Measurements from ENCODE around the gene ANKRD55.

ANKRD55 gene

DNA sequence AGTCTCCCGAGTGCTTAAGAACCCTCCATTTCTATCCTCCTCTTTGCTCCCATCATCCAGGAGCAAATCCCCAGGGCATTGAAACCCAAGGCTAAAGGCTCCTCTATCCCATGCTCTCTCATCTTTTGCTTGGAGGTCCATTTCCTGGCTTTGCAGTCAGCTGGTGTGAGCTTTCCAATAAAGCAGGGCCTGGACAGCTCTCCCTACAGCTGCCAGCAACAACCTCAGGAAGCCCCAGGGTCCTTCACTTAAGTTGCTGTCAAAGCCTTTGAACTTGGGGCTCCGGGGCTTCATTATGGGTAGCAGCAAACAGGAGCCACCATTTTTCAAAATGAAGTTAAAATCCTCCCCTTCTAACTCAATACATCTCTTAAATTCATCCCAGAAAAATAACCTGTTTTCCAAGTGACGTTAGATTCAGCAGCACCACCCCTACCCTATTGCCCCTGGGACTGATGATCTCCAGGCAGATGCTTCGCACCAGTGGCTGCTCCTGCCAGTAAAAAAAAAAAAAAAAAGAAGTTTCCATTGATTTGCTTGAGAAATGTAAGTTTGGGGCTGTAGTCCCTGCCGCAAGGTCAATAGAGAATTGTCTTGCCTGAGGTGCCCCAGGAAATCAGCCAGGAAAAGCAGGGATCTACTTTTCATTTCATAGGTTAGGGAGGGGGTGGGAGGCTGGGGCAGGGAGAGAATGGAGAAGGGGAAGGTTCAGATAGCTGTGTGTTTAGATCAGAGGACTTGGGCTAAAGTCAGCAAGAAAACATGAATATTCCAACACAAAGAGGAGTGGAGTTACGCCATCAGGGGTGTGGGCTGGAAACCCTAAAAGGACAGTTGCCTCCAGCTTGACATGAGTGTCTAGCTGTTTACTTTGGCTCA is 154.6 kb downstream of the ANKRD55 start:
- no peak for DNase-seq (ENCODE audit: low read depth in 2 of 2)

- no peak for DNase-seq (ENCODE audit: low read depth in 2 of 2)
These were observed 155.3 kb downstream of the ANKRD55 start for GRCh38 chr5:56077796-56078233.

GRCh38 chr5:56076486-56076885 is 156.6 kb downstream of the ANKRD55 start:
- DNase-seq (ENCODE audit: low read depth in 2 of 2): no peak

DNA sequence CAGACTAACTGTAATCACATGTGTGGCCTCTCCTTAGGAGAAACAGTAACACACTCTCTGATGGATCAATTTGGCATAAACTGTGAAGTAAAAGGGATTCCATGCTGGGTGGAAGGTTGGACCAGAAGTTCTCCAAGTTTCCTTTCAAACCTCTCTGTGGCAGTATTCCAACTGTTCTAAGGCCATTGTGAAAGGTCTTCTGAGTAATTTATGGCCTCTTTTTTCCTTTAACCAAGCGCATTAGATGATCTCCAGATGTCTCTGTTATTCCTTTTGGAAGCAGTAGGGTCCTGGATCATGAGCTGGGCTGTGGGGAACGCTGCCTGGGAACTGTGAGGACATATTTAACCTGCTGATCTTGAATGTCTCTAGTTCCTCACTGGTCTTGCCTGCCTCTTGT is 157.8 kb downstream of the ANKRD55 start:
- DNase-seq (ENCODE audit: low read depth in 2 of 2): peak; percentile 84 to 86

DNA sequence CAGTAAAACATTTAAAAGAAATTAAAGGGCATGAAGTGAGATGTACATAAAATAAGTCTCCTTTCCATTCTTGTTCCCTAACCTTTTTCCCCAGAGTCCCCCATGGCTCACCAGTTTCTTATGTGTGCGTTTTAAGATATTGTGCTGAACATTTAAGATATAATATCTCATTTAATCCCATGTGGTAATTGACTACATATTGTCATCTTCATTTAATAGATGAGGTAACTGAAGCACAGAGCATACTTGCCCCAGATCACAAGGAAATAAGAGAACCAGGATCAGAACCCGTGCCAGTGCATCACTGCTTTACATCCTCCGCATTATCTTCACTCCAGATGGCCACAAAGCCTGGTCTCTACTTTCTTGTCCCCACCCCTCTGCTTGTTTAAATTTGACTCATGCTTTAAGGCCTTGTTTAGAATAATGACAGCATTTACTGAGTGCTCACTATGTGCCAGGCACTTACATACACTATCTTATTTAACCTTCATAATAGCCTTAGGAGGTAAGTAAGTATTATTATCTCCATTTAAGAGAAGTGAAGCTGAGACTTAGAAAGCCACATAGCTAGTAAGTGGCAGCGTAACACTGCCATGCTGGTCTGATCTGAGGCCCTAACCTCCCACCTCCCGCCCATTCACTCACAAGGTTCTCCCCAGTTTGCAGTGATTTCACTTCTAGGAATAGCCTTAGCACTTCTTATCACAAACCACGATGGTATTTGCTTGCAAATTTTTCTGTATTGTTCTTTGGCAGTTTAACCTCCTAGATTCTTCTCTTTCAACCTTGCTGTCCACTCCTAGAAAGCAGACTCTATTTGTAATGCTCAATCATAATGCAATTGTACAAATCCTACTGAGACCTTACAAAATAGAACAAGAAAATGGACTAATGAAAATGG is 160.0 kb downstream of the ANKRD55 start:
- no peak for DNase-seq (ENCODE audit: low read depth in 2 of 2)

GRCh38 chr5:56071470-56071869 is 161.7 kb downstream of the ANKRD55 start:
- DNase-seq (ENCODE audit: low read depth in 2 of 2): no peak

DNA sequence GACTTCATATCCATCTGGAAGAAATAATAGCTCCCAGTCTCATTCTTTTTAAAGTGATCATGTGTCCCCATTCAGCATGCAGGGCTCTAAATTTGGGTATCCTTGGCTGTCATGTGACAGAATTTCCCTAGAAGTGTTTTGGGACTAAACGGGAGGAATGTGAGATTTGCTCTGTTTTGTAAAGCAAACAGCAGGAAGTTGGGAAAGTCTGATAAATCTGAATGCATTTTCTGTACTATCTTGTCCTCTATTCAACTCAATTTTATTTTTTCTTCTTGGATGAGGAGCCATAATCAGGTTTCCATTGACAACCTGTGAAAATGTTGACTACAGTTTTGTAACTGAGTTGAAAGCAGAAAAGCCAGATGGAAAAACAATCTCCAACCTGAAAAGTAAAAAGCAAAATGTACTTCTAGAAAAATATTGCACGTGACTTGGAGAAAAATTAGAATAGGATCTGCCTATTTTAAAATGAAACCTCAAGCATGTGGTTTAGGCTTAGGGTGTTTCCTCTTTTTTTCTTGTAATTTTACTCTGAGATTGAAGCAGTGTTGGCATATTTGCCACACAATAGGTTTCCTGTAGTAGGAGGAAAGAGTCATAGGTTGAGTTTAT is 162.2 kb downstream of the ANKRD55 start:
- no peak for DNase-seq (ENCODE audit: low read depth in 2 of 2)

GRCh38 chr5:56069652-56070226 is 163.4 kb downstream of the ANKRD55 start:
- no peak for DNase-seq (ENCODE audit: low read depth in 2 of 2)

DNA sequence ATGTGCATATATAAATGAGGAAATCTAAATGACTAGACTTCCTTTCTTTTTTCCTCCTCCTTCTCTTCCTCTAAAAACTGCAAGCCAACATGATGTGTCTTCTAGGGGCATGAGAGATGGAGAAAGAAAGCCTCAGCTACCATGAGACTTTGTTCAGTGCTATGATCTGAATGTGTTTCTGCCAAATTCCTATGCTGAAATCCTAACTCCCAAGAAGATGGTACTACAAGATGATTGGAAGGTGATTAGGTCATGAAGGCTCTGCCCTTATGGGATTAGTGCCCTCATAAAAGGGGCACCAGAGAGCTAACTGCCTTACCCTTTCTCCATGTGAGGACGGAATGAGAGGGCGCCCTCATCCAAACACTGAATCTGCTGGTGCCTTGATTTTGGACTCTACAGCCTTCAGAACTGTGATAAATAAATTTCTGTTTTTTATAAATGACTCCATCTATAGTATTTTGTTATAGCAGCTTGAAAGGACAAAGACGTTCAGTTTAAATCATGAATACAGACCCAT is 166.1 kb downstream of the ANKRD55 start:
- DNase-seq (ENCODE audit: low read depth in 2 of 2): no peak

DNA sequence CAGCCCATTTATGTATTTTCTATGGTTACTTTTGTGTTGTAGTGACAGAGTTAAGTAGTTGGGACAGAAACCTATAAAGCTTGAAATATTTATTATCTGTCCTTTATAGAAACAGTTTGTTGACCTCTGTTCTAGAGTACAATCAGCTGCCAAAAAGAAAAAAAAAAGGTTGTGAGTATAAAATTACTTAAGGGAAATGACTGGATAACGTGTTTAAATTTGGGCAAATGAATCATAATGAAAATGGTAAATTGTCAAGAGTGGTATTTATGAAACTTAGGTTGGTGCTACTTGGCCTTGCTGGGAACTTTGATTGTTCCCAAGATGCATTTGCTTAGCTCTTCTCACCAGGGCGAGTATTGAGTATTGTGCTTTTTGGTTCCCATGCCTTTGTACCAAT is 168.1 kb downstream of the ANKRD55 start:
- DNase-seq (ENCODE audit: low read depth in 2 of 2): no peak

GRCh38 chr5:56060276-56061110 is 172.6 kb downstream of the ANKRD55 start:
- no peak for DNase-seq (ENCODE audit: low read depth in 2 of 2)

DNA sequence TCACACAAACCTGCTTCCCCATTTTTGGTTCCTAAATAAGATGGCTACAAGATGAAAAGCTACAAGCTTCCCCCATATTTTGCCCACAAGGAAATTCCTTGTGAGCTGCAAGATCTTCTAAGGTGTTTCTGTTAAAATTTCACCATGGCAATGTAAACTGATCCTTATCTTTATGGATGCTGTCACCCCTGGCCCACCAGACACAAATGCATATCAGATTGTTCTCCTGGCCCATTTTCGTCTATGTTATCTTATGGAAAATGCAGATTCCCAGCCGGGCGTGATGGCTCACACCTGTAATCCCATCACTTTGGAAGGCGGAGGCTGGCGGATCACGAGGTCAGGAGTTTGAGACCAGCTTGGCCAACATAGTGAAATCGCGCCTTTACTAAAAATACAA is 173.3 kb downstream of the ANKRD55 start:
- DNase-seq (ENCODE audit: low read depth in 2 of 2): no peak

- no peak for DNase-seq (ENCODE audit: low read depth in 2 of 2)
These were observed 176.3 kb downstream of the ANKRD55 start for GRCh38 chr5:56056875-56057274.

DNA sequence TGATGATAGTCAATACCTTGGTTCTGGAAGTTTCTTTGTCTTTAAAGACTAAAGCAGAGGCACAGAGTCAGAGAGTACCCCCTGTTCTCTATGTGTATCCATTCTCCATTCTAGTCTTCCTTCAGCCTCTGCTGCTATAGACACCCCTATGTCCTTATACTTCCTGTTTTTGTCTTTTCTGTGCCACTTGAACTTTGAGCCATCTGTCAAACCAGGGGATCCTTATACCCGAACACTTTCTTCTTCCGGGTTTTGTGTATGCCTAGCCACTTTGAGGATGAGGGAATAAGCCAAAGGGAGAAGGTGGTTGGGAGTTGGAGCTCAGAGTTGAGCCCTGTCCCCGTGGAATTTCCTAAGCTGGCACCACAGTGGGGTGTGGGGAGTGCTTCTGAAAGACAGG is 177.3 kb downstream of the ANKRD55 start:
- DNase-seq (ENCODE audit: low read depth in 2 of 2): no peak

DNA sequence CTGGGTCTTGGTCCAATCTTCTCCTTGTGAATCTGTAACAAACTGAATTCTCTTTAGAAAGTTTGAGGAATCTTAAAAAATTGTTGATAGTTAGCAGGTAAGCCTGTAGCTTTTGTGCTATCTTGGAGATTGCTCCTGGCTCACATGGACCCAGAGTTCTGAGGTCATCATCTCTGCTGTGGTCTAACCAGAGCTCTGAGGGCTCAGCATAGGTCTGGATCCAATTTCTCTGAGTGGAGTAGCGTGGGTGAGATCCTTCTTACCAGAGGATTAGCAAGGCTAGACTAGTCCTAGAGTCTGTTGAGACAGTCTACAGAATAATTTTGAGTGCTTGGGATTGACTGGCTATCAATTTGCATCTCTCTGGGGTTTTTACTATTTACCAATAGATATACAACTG is 177.8 kb downstream of the ANKRD55 start:
- DNase-seq (ENCODE audit: low read depth in 2 of 2): no peak

- peak in 1 of 2 experiments; percentile 41 for DNase-seq (ENCODE audit: low read depth in 2 of 2)
These were observed 178.5 kb downstream of the ANKRD55 start for GRCh38 chr5:56054666-56055065.

DNA sequence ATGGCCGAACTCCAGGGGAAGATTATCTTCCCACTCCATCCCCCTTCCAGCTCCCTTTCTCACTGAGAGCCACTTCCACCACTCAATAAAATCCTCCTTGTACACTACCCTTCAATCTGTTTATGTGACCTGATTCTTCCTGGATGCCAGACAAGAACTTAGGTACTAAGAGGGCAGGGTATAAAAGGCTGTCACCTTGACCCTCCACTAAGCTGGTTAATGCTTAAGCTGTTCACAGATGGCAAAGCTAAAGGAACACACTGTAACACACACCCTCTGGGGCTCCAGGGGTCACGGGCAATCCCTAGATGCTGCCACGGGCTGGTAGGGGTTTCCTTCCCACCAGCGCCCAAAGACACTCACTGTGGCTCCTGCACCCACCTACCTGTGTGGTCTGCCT is 179.8 kb downstream of the ANKRD55 start:
- DNase-seq (ENCODE audit: low read depth in 2 of 2): no peak

GRCh38 chr5:56052735-56053134 is 180.4 kb downstream of the ANKRD55 start:
- no peak for DNase-seq (ENCODE audit: low read depth in 2 of 2)

DNA sequence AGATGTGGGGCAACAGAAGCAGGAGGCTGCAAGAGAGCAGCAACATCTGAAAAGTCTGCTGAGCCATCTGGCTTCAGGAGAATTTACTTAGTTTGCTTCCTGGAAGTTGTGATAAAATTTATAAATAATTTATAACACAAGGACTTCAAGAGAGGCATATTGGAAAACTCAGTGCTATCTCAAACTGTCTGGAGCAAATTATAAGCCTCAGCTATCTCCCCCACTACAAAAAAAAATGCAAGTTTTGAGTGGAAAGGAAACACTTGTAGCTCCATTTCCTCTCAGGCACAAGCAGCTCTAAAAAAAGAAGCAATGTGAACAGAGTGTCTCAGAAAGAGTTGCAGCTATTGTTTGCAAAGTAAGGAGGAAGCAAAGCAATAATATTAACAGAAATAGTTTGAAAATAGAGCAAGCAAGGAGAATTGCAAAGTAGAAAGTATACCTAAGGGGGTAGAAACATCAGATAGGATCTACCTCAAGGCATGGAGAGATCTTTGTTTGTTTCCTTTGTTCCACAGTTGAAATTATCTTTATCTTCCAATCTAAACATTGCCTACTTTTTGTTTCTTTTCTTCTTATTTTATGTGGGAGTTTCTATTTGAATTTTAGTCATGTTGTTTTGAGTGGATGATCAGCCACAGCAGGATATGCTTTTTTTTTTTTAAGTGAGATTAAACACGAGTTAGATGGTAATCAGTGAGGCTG is 182.4 kb downstream of the ANKRD55 start:
- no peak for DNase-seq (ENCODE audit: low read depth in 2 of 2)

Data from fibroblast of skin of left biceps (primary cell).